ENCODE results near the gene TSPOAP1. TPM values are rescaled to one million over a fixed set of nuclear protein-coding genes. Genes with fewer than 3 reads are reported as not detected.
A peak's percentile ranks its signal among the peaks of the same experiment; 100 is the strongest.

The TSPOAP1 gene
- total and polyA plus RNA-seq, 2 of the 13 experiments (the other 11 are each of a cell fraction or from before 2014, with no cell fraction given), result not detected

DNA sequence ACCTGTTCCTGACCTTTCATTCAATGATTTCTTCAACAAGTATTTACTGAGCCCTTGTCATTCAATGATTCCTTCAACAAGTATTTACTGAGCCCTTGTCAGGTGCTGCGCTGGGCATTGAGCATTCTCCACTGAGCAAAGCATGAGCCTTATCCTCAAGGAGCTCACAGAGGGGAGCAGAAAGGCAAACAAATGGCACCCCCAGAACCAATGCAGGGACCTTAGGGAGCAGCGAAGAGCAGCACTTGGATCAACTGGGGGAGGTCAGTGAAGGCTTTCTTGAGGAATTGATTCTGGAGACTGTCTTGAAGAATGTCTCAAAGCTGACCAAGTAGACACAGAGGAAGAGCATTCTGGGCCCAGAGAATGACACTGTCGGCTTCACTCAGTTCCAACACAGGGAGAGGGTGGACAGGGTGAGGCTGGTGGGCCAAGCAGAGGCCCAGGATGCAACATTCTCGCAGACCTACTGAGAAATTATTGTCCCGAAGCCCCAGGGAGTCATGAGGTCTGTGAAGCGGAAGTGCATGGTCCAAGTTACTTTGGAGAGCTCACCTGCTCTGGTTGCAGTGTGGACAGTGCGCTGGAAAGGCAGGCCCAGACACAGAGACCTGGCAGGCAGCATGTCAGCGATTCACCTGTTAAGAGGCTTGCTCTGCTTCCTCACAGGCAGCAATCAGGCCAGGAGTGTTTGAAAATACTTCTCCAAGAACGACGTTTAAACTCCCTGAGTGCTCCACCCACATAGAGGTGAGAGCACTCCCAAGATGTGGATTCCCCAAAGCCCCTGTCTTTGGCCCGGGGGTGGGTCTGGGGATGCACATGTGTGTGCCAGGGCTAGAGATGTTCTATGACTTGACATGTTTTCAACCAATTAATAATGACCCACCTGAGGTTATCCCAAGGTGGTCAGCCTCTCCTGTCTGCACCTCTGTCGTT lies 44.7 kb downstream of the TSPOAP1 start:
- Histone ChIP-seq H3K36me3 (replicated peaks in 1 of 2; ENCODE audit: control insufficient read depth in 1 of 2, insufficient read depth in 2 of 2, low read length in 2 of 2) (no peaks in the 10 kb centered on the region), H3K4me3 (replicated peaks in 1 of 3; ENCODE audit: insufficient read depth in 1 of 3, low read depth in 2 of 3, low read length in 3 of 3) (no peak overlapping the region), H3K27ac (ENCODE audit: extremely low read length, insufficient read depth, low read length) (no peak overlapping the region), H3K27me3 (ENCODE audit: control insufficient read depth in 1 of 2, insufficient read depth in 2 of 2, low read length in 2 of 2) (peaks cover 10 to 46% of the 10 kb centered on the region in 2 experiments; a peak in 4 of 5 replicates), H3K4me2 (ENCODE audit: low read depth, low read length) (peak overlapping the region; percentile 19; the same call in 1 of the 2 replicates), H2AFZ (ENCODE audit: low read length) (no peak overlapping the region), H3K79me2 (ENCODE audit: insufficient read depth, low read length) (no peaks in the 10 kb centered on the region), H3K9me3 (ENCODE audit: low read length) (no peaks in the 10 kb centered on the region), H3K9ac (ENCODE audit: insufficient read depth, low read depth, low read length) (no peak overlapping the region), H4K20me1 (ENCODE audit: insufficient read depth, low read length) (no peaks in the 10 kb centered on the region), H3K4me1 (ENCODE audit: insufficient read depth, low read length) (peaks cover 10% of the 10 kb centered on the region)
- BruUV-seq (replicated peaks), result no TSS peak
- in situ Hi-C loops (cut with HindIII; ENCODE audit: extremely low pct_ligation_motif_present, low pct_unique_long_range_greater_than_20kb) (no loop called here), intact Hi-C loops (cut with micrococcal nuclease; ENCODE audit: unreplicated experiment) (no loop called here)
- DNase-seq (ENCODE audit: low spot score) (no peak), ATAC-seq (peak; percentile 65), FAIRE-seq (no peak)
- ChIA-PET CTCF (ENCODE audit: low intra/inter-chr PET ratio, low total read pairs) (no interaction called here), POLR2A (no interaction called here)
- TF ChIP-seq, protein P1, sequence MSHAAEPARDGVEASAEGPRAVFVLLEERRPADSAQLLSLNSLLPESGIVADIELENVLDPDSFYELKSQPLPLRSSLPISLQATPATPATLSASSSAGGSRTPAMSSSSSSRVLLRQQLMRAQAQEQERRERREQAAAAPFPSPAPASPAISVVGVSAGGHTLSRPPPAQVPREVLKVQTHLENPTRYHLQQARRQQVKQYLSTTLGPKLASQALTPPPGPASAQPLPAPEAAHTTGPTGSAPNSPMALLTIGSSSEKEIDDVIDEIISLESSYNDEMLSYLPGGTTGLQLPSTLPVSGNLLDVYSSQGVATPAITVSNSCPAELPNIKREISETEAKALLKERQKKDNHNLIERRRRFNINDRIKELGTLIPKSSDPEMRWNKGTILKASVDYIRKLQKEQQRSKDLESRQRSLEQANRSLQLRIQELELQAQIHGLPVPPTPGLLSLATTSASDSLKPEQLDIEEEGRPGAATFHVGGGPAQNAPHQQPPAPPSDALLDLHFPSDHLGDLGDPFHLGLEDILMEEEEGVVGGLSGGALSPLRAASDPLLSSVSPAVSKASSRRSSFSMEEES (CRISPR knock-in tag; IDR thresholded peaks at IDR 0.05), result 0 out of 2 replicates have a peak, but pooled peaks have one; percentile 28
- TF ChIP-seq, protein P2, sequence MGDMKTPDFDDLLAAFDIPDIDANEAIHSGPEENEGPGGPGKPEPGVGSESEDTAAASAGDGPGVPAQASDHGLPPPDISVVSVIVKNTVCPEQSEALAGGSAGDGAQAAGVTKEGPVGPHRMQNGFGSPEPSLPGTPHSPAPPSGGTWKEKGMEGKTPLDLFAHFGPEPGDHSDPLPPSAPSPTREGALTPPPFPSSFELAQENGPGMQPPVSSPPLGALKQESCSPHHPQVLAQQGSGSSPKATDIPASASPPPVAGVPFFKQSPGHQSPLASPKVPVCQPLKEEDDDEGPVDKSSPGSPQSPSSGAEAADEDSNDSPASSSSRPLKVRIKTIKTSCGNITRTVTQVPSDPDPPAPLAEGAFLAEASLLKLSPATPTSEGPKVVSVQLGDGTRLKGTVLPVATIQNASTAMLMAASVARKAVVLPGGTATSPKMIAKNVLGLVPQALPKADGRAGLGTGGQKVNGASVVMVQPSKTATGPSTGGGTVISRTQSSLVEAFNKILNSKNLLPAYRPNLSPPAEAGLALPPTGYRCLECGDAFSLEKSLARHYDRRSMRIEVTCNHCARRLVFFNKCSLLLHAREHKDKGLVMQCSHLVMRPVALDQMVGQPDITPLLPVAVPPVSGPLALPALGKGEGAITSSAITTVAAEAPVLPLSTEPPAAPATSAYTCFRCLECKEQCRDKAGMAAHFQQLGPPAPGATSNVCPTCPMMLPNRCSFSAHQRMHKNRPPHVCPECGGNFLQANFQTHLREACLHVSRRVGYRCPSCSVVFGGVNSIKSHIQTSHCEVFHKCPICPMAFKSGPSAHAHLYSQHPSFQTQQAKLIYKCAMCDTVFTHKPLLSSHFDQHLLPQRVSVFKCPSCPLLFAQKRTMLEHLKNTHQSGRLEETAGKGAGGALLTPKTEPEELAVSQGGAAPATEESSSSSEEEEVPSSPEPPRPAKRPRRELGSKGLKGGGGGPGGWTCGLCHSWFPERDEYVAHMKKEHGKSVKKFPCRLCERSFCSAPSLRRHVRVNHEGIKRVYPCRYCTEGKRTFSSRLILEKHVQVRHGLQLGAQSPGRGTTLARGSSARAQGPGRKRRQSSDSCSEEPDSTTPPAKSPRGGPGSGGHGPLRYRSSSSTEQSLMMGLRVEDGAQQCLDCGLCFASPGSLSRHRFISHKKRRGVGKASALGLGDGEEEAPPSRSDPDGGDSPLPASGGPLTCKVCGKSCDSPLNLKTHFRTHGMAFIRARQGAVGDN (CRISPR knock-in tag; IDR thresholded peaks at IDR 0.05), result peak; percentile 29; the same call in 1 of the 2 replicates
- TF ChIP-seq ETV5 (CRISPR knock-in tag; IDR thresholded peaks at IDR 0.05; ENCODE audit: borderline replicate concordance), result peak; percentile 60; the same call in 1 of the 2 replicates
- no peak for TF ChIP-seq ZSCAN9 (CRISPR knock-in tag; IDR thresholded peaks at IDR 0.05; ENCODE audit: borderline replicate concordance)
- TF ChIP-seq POLR2AphosphoS5 (IDR thresholded peaks at IDR 0.05; ENCODE audit: low read depth, low read length), result no peak
- WGBS (ENCODE audit: low lambda C conversion rate), result 11% methylated on average over 11 of the region's 12 CpGs

Data from HepG2 (cell line).